B cell (primary cell): ENCODE data around the gene HOXD9. TPM values are rescaled to one million over a fixed set of nuclear protein-coding genes. Genes with fewer than 3 reads are reported as not detected.
A peak's percentile ranks its signal among the peaks of the same experiment; 100 is the strongest.

ENCODE experiments used
- ATAC-seq: fragments of 200-7000 bp; cut with Tn5 transposase; one replicate; pipeline ENCODE4 v1.10.0; 2021; ENCODE audit warnings: low read depth, mild to moderate bottlenecking, moderate number of reproducible peaks, moderate library complexity
- CTCF ChIA-PET: fragments of 350-600 bp; sonication (Branson Sonifier 250); formaldehyde crosslinking; loops from one replicate; lab custom pipeline; 2021; ENCODE audit warnings: antibody characterized with exemption, inconsistent platforms; lab: Charles Lee
- POLR2A ChIA-PET: fragments of 350-600 bp; sonication (Branson Sonifier 250); formaldehyde crosslinking; loops from one replicate; lab custom pipeline; 2021; ENCODE audit warnings: antibody characterized with exemption; lab: Charles Lee
- DNase-seq: peaks from one replicate; pipeline ENCODE4 v3.0.0; 2013
- H2AFZ ChIP-seq: 2 replicates; pipeline ENCODE4 v1.6.1; 2012; ENCODE audit warnings: mild to moderate bottlenecking, low read depth, low read length; ENCODE audit not compliant: insufficient read depth, poor library complexity, severe bottlenecking
- H3K27ac ChIP-seq, 2 donors: 1 replicate in 1 of 2; 2 replicates in 1 of 2; pipeline ENCODE4 v1.5.1; 2012 to 2013; ENCODE audit warnings: low read length in 2 of 2, mild to moderate bottlenecking in 2 of 2, moderate library complexity in 1 of 2
- H3K27me3 ChIP-seq, 4 experiments: fragments of 200-600 bp in 1 of 4; sonication (generic) in 1 of 4; replicated peaks in 1 of 4; 1 replicate in 2 of 4; 2 replicates in 2 of 4; pipeline versions ENCODE4 v1.6.1 to v1.7.0; 2013 to 2016; ENCODE audit warnings: low read length in 3 of 4, mild to moderate bottlenecking in 2 of 4, mixed read lengths in 1 of 4, moderate library complexity in 1 of 4; ENCODE audit not compliant: insufficient read depth in 4 of 4, control insufficient read depth in 3 of 4; ENCODE audit errors: control extremely low read depth in 1 of 4
- H3K36me3 ChIP-seq, 2 experiments: replicated peaks in 1 of 2; 1 replicate in 1 of 2; 2 replicates in 1 of 2; pipeline versions ENCODE4 v1.6.1 to v1.7.1; 2013; ENCODE audit warnings: low read length in 1 of 2; ENCODE audit not compliant: insufficient read depth in 2 of 2, control insufficient read depth in 1 of 2; ENCODE audit errors: control extremely low read depth in 1 of 2, extremely low read depth in 1 of 2
- H3K4me1 ChIP-seq, 2 donors: fragments of 200-600 bp in 1 of 2; sonication (generic) in 1 of 2; 1 replicate in 1 of 2; 2 replicates in 1 of 2; pipeline versions ENCODE4 v1.5.1 to v1.6.1; 2013 to 2017; ENCODE audit warnings: low read length in 2 of 2; ENCODE audit not compliant: control insufficient read depth in 2 of 2, insufficient read depth in 2 of 2
- H3K4me2 ChIP-seq: replicated peaks from 2 replicates; pipeline ENCODE3; 2012; ENCODE audit warnings: mild to moderate bottlenecking, low read depth, low read length; ENCODE audit not compliant: poor library complexity, severe bottlenecking
- H3K4me3 ChIP-seq, 5 experiments: fragments of 200-600 bp in 1 of 5; sonication (generic) in 1 of 5; 1 replicate in 3 of 5; 2 replicates in 2 of 5; pipeline versions ENCODE4 v1.5.1 to v1.7.0; 2011 to 2016; ENCODE audit warnings: low read length in 4 of 5, mild to moderate bottlenecking in 4 of 5, low read depth in 2 of 5, control low read depth in 1 of 5, moderate library complexity in 1 of 5; ENCODE audit not compliant: insufficient read depth in 1 of 5; ENCODE audit errors: control extremely low read depth in 1 of 5, extremely low read depth in 1 of 5
- H3K79me2 ChIP-seq: fragments of 200-600 bp; sonication (generic); one replicate; pipeline ENCODE4 v1.6.0; 2016; ENCODE audit warnings: low read length; ENCODE audit not compliant: control insufficient read depth, insufficient read depth
- H3K9ac ChIP-seq: fragments of 200-600 bp; sonication (generic); 2 replicates; pipeline ENCODE4 v1.6.1; 2017; ENCODE audit warnings: mild to moderate bottlenecking, low read length, moderate library complexity
- H3K9me3 ChIP-seq, 3 donors: one replicate each; pipeline versions ENCODE4 v1.6.1 to v1.7.1; 2013; ENCODE audit warnings: low read length in 2 of 3; ENCODE audit not compliant: control insufficient read depth in 2 of 3, insufficient read depth in 1 of 3; ENCODE audit errors: control extremely low read depth in 1 of 3
- H4K20me1 ChIP-seq: 2 replicates; pipeline ENCODE4 v1.6.0; 2012; ENCODE audit warnings: mild to moderate bottlenecking, low read length; ENCODE audit not compliant: insufficient read depth, control insufficient read depth, poor library complexity, severe bottlenecking
- H3K27ac Mint-ChIP-seq: one replicate; pipeline ENCODE4 v1.8.0; 2021; ENCODE audit warnings: mixed read lengths
- H3K27me3 Mint-ChIP-seq: one replicate; pipeline ENCODE4 v1.8.0; 2021; ENCODE audit warnings: mixed read lengths
- H3K4me1 Mint-ChIP-seq: one replicate; pipeline ENCODE4 v1.8.0; 2021; ENCODE audit warnings: mixed read lengths
- H3K4me3 Mint-ChIP-seq: one replicate; pipeline ENCODE4 v1.8.0; 2021; ENCODE audit warnings: mixed read lengths
- H3K9me3 Mint-ChIP-seq: one replicate; pipeline ENCODE4 v1.8.0; 2022; ENCODE audit warnings: mixed read lengths; ENCODE audit not compliant: insufficient read depth
- EZH2 ChIP-seq: IDR thresholded peaks from 2 replicates; pipeline ENCODE4 v1.6.1; 2012; ENCODE audit warnings: borderline replicate concordance, low read depth, mild to moderate bottlenecking, moderate library complexity, low read length; ENCODE audit not compliant: insufficient read depth, poor library complexity, severe bottlenecking
- WGBS: methylation state at CpG from one replicate; pipeline ENCODE4 v1.1.5; 2013; ENCODE audit warnings: missing lambda C conversion rate; ENCODE audit not compliant: insufficient coverage; 5-methylcytosine and 5-hydroxymethylcytosine counted together
- intact Hi-C: fragments of 100-400 bp; cut with micrococcal nuclease; formaldehyde crosslinking; loops from one replicate; pipeline ENCODE4 v1.10.0; 2022
- polyA plus RNA-seq: library from polyadenylated mRNA; depleted of rRNA; stranded (reverse); fragments of >200 nt; gene quantifications from 2 replicates; pipeline ENCODE4 v1.2.3, GENCODE V29; 2012
- total RNA-seq, 2 donors: library from RNA; stranded (reverse); fragments of 120-200 nt in 1 of 2; gene quantifications; 1 replicate in 1 of 2; 2 replicates in 1 of 2; pipeline versions ENCODE4 v1.2.3 to v1.2.4, GENCODE V29; 2013 to 2022
- TF ChIP-seq, protein P1 (sequence below): fragments of 200-600 bp; IDR thresholded peaks from one replicate; pipeline ENCODE4 v1.8.0; 2022; ENCODE audit warnings: antibody characterized with exemption, mild to moderate bottlenecking

Gene HOXD9
- total and polyA plus RNA-seq, 2 donors (not counting 1 experiment from before 2014, with no cell fraction given) = not detected

DNA sequence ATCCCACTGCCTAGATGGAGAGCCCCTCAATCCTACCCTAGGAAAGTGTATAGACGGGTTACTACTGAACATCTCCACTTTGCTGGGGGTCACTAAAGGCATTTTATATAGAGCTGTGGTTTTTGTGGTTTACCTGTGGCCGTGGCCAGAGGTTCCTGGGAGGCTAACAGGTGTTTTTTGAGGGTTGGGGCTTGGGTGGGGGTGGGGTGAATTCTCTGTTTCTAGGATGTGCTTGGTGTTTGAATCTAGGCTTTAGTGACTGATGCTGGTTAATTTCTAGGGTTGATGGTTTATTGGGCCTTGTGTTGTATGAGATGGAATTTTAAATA lies 14.7 kb downstream of the HOXD9 start:
- Mint-ChIP-seq H3K4me1 (peaks cover 33% of the 10 kb centered on the region), H3K27me3 (peaks cover 84% of the 10 kb centered on the region), H3K9me3 (no peaks in the 10 kb centered on the region), H3K4me3 (no peak overlapping the region), H3K27ac (no peak overlapping the region)
- no peak for ATAC-seq
- ChIA-PET POLR2A (no interaction called here), CTCF (interaction anchor here (2.4 kb wide), 1 partner anchor 10 kb away, joined by 15 read pairs; no protein-coding TSS in a partner anchor)
- no peak overlapping the region for H3K9ac ChIP-seq
- no peaks in the 10 kb centered on the region for H3K79me2 ChIP-seq
- intact Hi-C loops = no loop called here
- peaks cover 25 to 45% of the 10 kb centered on the region in 2 donors for H3K4me1 ChIP-seq
- H3K9me3 ChIP-seq = peaks cover 0 to 33% (median 6%) of the 10 kb centered on the region in 3 donors
- no peaks in the 10 kb centered on the region for H4K20me1 ChIP-seq
- no peak overlapping the region for H3K4me3 ChIP-seq
- TF ChIP-seq, protein P1, sequence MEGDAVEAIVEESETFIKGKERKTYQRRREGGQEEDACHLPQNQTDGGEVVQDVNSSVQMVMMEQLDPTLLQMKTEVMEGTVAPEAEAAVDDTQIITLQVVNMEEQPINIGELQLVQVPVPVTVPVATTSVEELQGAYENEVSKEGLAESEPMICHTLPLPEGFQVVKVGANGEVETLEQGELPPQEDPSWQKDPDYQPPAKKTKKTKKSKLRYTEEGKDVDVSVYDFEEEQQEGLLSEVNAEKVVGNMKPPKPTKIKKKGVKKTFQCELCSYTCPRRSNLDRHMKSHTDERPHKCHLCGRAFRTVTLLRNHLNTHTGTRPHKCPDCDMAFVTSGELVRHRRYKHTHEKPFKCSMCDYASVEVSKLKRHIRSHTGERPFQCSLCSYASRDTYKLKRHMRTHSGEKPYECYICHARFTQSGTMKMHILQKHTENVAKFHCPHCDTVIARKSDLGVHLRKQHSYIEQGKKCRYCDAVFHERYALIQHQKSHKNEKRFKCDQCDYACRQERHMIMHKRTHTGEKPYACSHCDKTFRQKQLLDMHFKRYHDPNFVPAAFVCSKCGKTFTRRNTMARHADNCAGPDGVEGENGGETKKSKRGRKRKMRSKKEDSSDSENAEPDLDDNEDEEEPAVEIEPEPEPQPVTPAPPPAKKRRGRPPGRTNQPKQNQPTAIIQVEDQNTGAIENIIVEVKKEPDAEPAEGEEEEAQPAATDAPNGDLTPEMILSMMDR = no peak
- TF ChIP-seq EZH2 = no peak
- H3K27ac ChIP-seq = no peak overlapping the region
- 0% methylated on average over 1 of the region's 2 CpGs for WGBS
- H3K27me3 ChIP-seq = peaks cover 0 to 93% (median 79%) of the 10 kb centered on the region in 4 experiments
- no peak overlapping the region for H2AFZ ChIP-seq
- DNase-seq = no peak
- no peaks in the 10 kb centered on the region for H3K36me3 ChIP-seq
- peak overlapping the region; percentile 43 for H3K4me2 ChIP-seq

DNA sequence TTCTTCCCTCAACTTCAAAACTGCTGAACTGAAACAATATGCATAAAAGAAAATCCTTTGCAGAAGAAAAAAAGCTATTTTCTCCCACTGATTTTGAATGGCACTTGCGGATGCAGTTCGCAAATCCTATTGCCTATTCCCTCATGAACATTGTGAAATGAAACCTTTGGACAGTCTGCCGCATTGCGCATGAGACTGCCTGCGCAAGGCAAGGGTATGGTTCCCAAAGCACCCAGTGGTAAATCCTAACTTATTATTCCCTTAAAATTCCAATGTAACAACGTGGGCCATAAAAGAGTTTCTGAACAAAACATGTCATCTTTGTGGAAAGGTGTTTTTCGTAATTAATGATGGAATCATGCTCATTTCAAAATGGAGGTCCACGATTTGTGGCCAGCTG lies 15.4 kb downstream of the HOXD9 start:
- Mint-ChIP-seq H3K27me3 (peaks cover 82% of the 10 kb centered on the region), H3K4me1 (peaks cover 28% of the 10 kb centered on the region), H3K9me3 (no peaks in the 10 kb centered on the region), H3K27ac (no peak overlapping the region), H3K4me3 (no peak overlapping the region)
- no peak overlapping the region for H3K9ac ChIP-seq
- H3K27ac ChIP-seq = no peak overlapping the region
- DNase-seq (no peak), ATAC-seq (no peak)
- CTCF ChIA-PET = interaction anchor here (0.9 to 3.8 kb wide), 3 partner anchors 11 to 514 kb away, joined by 6 to 26 read pairs (median 15); no protein-coding TSS in a partner anchor
- no peak overlapping the region for H2AFZ ChIP-seq
- TF ChIP-seq, protein P1 = no peak
- no peak for TF ChIP-seq EZH2
- no peaks in the 10 kb centered on the region for H3K36me3 ChIP-seq
- peaks cover 0 to 33% (median 6%) of the 10 kb centered on the region in 3 donors for H3K9me3 ChIP-seq
- no peak overlapping the region for H3K4me2 ChIP-seq
- no peak overlapping the region for H3K4me3 ChIP-seq
- intact Hi-C loops = no loop called here
- POLR2A ChIA-PET = no interaction called here
- no peaks in the 10 kb centered on the region for H4K20me1 ChIP-seq
- peaks cover 19 to 40% of the 10 kb centered on the region in 2 donors for H3K4me1 ChIP-seq
- H3K27me3 ChIP-seq = peaks cover 0 to 91% (median 75%) of the 10 kb centered on the region in 4 experiments
- no peaks in the 10 kb centered on the region for H3K79me2 ChIP-seq
- 58% methylated on average over 4 of the region's 8 CpGs for WGBS
